NCI-H2107 (cell line): ENCODE measurements around the gene SYT9.

Experiments
- DNase-seq: peaks from one replicate; lab custom pipeline; 2025; lab: John Stamatoyannopoulos, UW

Gene SYT9, protein sequence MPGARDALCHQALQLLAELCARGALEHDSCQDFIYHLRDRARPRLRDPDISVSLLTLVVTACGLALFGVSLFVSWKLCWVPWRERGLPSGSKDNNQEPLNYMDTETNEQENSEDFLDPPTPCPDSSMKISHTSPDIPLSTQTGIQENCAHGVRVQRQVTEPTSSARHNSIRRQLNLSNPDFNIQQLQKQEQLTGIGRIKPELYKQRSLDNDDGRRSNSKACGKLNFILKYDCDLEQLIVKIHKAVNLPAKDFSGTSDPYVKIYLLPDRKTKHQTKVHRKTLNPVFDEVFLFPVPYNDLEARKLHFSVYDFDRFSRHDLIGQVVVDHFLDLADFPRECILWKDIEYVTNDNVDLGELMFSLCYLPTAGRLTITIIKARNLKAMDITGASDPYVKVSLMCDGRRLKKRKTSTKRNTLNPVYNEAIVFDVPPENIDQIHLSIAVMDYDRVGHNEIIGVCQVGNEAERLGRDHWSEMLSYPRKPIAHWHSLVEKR

GRCh38 chr11:7251836-7252682, at the start of gene SYT9:
Gene SYT9, plus strand, starts transcription at chr11:7251904. Its CDS starts 283 bp downstream, at chr11:7252187.
- no peak for DNase-seq

DNA sequence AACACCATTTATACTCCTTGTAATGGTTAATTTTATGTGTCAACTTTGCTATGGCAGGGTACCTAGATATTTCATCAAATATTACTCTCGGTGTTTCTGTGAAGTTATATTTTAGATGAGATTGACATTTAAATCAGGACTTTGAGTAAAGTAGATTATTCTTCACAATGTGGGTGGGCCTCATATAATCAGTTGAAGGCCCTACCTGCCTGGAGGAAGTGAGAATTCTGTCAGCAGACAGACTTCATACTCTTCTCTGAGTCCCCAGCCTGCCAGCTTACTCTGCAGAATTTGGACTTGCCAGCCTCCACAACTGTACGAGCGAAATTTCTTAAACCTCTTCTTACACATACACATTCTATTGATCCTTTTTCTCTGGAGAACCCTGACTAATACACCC, 49.3 kb upstream of the SYT9 start:
- DNase-seq = no peak

GRCh38 chr11:7204778-7205177, 46.9 kb upstream of the SYT9 start:
- DNase-seq = no peak

- DNase-seq = no peak
Measured at GRCh38 chr11:7208391-7208790, 43.3 kb upstream of the SYT9 start.

- no peak for DNase-seq
Measured at GRCh38 chr11:7219491-7219890, 32.2 kb upstream of the SYT9 start.

GRCh38 chr11:7220636-7221035, 31.1 kb upstream of the SYT9 start:
- no peak for DNase-seq

GRCh38 chr11:7222619-7223018, 29.1 kb upstream of the SYT9 start:
- no peak for DNase-seq

DNA sequence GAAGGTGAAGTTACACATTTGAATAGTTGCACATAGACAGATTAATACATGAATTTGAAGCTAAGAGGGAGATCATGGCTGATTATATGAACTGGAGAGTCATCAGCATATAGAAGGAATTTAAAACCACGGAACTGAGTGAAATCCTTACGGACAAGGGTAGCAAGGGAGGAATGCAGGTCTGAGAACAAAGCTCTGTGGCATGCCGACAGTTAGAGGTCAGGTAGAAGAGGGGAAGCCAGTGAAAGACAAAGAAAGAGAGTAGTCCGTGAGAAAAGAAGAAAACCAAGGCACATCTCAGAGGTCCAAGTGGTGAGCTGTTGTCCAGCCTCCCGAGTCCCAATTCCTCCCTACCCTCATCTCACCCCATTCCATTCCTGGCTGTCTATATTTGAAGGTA, 11.8 kb upstream of the SYT9 start:
- DNase-seq = no peak

DNA sequence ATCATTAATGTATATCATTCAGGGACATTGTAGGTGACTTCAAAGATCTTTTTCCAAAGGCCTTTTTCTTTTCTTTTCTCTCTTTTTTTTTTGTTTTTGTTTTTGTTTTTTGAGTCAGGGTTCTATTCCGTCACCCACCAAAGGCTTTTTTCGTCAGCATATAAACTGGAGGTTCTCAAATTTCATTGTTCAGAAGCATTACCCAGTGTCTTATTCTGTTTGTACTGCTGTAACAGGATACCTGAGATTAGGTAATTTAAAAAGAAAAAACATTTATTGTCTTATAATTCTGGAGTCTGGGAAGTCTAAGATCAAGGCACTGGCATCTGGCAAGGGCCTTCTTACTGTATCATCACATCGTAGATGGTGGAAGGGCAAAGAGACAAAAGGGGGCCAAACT, 6.4 kb upstream of the SYT9 start:
- DNase-seq = no peak

GRCh38 chr11:7246179-7246578, 5.5 kb upstream of the SYT9 start:
- DNase-seq = no peak

- DNase-seq = no peak
Measured at GRCh38 chr11:7250166-7250565, 1.5 kb upstream of the SYT9 start.

GRCh38 chr11:7251487-7251835, 243 bp upstream of the SYT9 start:
- no peak for DNase-seq

DNA sequence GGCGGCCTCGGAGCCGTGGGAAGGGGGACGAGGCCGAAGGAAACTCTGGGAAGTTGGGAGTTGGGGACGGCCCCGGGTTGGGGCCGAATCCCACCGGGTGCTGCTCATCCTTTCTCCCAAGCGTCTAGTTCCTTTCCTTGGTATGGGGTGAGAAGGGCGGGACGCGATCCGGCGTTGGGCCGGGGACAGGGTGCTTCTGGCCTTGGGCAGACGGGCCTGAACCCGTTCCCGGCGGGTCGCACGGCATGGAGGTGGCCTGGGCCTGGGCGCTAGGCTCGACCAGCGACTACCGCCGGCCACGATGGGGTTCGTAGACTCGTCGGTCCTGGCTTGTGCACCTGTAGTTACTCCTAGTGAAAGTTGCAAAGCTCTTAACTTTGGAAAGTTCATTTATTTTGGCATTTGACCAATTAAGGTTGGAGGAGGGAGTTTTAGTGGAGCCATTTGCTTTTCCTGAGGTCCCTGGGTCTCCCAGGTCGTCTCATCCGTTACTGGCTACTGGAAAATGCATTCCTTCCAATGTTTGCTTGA, 1.0 kb downstream of the SYT9 start:
- no peak for DNase-seq

GRCh38 chr11:7253800-7254199, 2.1 kb downstream of the SYT9 start:
- DNase-seq = no peak

GRCh38 chr11:7254731-7255291, 3.1 kb downstream of the SYT9 start:
- no peak for DNase-seq

DNA sequence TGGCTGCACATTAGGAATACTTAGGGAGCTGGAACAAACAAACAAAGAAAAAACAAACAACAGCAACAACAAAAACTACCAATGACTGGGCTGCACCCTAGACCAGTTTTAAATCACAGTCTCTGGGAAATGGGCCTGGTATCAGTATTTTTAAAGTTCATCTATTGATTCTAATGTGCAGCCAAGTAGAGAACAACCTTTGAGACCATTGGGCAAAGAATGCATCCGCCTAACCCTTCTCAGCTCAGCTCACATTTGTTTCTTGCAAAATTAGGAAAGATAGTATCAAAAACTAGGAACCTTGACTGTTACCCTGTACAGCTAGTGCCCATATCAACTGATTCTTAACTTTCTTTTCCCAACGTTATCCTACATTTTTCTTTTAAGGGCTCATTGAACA, 5.2 kb downstream of the SYT9 start:
- no peak for DNase-seq

DNA sequence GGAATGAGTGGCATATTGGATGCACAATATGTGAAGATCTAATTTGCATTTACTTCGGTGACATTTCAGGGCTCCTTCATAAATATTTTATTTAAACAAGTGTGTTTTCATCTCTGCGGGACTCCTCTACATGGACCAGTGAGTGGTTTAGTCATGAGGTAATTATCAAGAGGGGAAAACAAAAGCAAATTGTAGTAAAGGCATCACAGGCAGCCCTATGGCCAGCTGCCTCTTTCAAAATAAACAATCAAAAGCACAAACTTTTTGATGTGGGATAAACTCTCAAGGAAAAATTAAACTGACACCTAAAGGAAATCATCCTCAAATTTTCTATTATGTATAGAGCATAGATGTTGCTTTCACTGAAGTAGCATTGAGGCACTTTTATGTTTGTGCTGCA, 6.0 kb downstream of the SYT9 start:
- DNase-seq = no peak

- DNase-seq = no peak
Measured at GRCh38 chr11:7261578-7261977, 9.9 kb downstream of the SYT9 start.

DNA sequence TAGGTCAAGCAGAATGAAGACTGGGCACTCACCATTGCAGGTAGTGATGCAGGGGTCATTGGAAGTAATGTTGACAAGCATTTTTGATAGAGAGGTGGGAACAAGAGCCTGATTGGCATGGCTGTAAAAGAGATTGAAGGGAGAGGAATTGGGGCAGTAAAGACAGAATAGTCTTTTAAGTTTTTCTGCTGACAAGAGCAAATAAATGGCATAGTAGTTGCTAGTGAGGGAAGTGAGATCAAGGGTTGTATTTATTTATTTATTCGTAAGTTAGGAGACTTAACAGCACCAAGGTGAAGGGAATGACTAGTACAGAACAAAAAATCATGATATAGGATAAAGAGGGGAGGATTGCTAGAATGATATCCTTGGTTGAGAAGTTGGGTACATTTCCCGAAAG, 11.0 kb downstream of the SYT9 start:
- no peak for DNase-seq

DNA sequence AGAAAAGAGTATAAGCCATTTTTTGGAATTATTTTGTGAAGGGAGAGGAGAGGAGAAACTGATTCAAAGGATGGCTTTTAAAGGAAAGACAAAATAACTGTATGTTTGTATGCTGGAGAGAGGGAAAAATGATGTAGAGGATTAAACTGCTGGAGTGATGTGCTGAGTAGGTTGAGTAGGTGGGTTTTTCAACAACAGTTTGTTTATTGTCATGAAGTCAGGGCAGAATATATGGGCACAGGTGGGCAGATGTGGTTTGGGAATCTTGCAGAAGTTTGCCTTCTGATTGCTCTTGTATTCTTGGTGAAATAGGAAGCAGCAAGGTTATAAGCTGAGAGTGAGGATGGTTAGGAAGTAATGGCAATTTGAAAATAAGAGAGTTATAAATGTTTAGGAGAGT, 12.1 kb downstream of the SYT9 start:
- no peak for DNase-seq

GRCh38 chr11:7268758-7269157, 17.1 kb downstream of the SYT9 start:
- no peak for DNase-seq

DNA sequence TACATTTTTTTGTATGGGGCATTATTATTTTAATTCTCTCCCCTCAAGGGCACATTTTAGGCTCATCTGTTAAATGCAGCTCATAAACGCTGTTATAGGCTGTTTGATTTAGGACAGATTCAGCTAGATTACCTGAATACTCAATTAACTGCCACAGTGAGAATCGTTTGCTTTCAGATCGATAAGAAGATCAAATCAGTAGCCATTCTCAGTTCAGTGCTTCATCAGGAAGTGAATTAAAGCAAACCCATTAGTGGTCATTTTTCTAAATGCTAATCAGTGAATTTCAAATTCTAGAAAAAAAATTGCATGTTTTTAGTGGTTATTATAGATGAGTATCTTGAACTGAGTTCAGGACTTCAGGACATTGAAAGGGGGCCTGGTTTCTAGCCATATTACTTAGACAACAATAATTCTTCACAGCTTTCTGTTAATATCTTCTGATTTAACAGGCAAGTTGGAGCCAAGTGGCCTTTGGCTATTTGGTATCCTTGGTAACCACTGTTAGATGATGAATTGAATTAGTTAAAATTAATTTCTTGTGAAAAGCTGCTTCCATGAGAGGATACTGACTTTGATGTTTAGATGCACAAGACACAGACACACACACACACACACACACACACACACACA, 18.6 kb downstream of the SYT9 start:
- DNase-seq = no peak
